WI38 (cell line): ENCODE results near the gene MAGI1.
A peak's percentile ranks its signal among the peaks of the same experiment; 100 is the strongest.
"Not testable (repeated sequence)": the region's sequence is repeated elsewhere in the genome, so short reads cannot be mapped to it uniquely, and the experiment has no call there.

Source experiments
- H3K4me3 ChIP-seq: 2 replicates; pipeline ENCODE4 v1.5.1; 2011; ENCODE audit warnings: low read depth, mild to moderate bottlenecking, control low read depth, low read length
- TF ChIP-seq, protein P1 (sequence below): IDR thresholded peaks from 2 replicates; pipeline ENCODE4 v1.5.1; 2012; ENCODE audit warnings: low read depth, mild to moderate bottlenecking, control low read depth, low read length

MAGI1 gene

DNA sequence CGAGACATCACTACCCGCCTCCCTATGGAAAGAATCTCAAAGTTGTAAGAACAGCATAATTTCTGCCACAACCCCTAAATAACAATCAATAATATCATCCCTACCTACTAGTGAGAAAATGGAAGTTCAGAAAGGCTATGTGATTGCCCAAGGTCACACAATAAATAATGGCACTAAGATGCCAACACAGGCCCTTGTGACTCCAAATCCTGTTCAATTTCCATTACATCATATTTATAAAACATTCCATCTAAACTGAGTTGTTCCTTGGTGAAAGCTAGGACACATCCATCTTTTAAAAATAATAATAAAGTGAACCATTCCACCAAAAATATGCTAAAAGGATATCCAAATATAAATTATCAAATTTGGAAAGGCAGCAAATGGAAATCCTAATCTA, 144.6 kb downstream of the MAGI1 start:
- TF ChIP-seq, protein P1, sequence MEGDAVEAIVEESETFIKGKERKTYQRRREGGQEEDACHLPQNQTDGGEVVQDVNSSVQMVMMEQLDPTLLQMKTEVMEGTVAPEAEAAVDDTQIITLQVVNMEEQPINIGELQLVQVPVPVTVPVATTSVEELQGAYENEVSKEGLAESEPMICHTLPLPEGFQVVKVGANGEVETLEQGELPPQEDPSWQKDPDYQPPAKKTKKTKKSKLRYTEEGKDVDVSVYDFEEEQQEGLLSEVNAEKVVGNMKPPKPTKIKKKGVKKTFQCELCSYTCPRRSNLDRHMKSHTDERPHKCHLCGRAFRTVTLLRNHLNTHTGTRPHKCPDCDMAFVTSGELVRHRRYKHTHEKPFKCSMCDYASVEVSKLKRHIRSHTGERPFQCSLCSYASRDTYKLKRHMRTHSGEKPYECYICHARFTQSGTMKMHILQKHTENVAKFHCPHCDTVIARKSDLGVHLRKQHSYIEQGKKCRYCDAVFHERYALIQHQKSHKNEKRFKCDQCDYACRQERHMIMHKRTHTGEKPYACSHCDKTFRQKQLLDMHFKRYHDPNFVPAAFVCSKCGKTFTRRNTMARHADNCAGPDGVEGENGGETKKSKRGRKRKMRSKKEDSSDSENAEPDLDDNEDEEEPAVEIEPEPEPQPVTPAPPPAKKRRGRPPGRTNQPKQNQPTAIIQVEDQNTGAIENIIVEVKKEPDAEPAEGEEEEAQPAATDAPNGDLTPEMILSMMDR: no peak
- H3K4me3 ChIP-seq: no peak overlapping the region

DNA sequence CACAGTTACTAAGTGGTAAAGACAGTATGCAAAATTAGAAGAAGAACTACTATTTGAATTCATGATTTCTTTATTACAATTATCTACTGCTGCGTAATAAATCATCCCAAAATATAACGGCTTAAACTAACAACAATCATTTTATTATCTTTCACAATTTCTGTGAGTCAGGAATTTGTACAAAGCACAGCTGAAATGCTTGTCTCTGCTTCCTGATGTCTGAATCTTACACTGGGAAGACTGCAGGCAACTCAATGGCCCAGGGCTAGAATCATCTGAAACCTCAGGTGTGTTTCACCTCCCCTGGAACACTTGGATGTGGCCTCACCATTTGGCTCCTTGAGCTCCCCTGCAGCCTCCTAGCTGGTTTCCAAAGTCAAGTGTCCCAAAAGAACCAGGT, 145.1 kb downstream of the MAGI1 start:
- TF ChIP-seq, protein P1: no peak
- no peak overlapping the region for H3K4me3 ChIP-seq

DNA sequence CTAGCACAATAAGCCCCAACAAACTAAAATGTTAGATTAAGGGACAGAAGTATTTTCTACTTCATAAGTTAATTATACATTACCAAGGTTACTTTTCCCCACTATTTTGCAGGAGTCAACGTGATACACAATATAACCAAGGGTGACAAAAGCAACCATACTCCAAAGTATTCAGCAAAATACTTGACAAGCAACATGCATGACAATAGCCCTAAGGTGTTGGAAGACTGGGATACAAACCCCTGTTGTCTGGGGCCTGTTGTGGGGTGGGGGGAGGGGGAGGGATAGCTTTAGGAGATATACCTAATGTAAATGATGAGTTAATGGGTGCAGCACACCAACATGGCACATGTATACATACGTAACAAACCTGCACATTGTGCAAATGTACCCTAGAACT, 147.2 kb downstream of the MAGI1 start:
- H3K4me3 ChIP-seq: not testable (repeated sequence)

DNA sequence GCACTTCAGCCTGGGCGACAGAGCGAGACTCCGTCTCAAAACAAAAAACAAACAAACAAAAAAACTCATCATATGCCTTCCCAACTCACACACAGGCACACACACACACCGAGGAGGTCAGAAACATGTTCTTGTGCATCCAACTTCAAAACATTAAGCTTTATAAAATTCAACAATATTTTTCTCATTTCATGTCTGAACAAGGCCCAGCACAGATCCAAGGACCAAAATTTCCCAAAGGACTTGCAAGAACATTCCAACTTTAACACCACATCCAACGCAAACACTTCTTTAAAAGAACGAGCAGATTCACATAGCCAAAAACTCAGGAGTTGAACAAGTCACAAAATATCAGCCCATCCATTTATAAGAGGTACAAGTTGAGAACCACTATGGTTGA, 148.4 kb downstream of the MAGI1 start:
- TF ChIP-seq, protein P1: no peak
- no peak overlapping the region for H3K4me3 ChIP-seq

DNA sequence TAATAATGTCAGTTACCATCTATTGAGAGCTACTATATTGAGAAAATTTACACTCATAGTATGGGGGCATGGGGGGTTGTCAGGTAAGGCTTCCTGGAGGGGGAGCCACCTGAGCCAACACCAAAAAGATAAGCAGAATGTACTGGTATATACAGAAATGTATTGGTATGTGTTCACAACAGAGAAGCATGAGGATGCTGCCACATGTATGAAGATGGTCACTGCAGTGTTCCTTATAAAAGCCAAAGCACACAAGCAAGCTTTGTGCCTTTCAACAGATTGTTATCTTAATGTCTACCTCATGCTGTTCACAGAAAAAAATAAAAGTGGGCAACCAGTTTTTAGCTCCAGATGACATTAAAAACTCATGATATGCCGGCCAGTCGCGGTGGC, 149.0 kb downstream of the MAGI1 start:
- TF ChIP-seq, protein P1: no peak
- no peak overlapping the region for H3K4me3 ChIP-seq

DNA sequence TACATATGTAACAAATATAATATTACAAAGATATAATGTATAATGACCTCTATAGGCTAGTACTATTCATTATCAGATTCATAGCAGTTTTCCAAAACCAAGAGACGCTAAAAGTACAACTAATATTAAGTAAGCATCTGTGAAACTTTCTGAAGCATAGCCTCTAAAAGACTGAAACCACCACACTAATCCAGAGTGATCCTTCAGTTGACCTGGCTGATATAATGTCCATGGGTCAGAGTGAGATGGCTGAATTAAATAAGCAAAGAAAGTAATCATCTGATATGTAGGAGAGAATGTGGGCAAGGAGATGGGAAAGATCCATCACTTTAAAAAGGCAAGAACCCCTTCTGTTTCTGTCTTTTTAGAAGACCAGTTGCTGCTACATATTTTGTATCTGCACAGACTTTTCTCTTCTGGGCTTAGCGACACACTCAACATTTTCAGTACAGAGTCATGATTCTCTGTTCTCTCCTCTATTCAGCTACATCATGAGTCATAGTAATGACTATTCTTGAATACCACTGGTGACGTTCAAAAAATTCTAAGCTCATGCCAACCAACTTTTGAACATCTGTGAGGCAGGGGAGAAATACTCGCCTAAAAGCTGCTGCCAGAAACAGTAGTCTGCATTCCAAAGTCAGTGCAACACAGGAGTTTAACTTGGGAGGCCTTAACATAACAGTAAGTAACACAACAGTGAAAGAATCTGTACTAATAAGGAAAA, 149.6 kb downstream of the MAGI1 start:
- TF ChIP-seq, protein P1: no peak
- H3K4me3 ChIP-seq: peak overlapping the region; percentile 11; the same call in 1 of the 2 replicates

DNA sequence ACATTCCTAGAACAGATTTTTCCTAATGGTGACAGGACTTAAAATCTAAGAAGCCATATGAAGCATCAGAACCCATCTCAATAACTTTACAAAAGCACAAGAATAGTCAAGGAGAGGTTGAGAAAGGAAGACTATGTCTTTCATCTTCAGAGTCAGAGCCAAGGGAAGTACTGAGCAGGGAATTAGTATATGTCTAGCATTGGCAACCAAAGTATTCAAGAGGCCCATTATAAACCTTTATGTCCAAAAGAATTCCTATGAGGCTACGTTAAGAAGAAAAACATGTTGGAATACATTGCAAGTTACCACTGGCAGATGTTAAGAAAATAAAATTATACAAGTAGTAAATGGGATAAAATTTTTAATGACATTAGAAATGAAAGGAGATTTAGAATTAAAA, 150.5 kb downstream of the MAGI1 start:
- TF ChIP-seq, protein P1: no peak
- H3K4me3 ChIP-seq: no peak overlapping the region

DNA sequence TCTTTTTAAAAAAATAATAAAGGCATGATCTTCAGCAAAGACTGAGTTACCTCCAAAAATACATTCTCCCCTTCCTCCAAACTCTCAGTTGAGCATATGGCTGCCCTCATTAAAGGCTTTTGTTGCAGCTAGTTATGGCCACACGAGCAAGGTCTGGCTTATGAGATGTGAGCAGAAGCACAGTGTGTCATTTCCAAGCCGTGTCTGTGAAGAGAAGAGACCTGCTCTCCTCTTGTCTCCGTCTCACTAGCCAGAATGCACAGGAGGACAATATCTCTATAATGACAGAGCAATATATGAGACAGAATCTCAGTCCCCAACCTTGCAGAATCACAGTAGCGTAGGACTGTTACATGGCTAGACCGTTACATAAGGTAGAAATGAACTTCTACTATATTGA, 152.3 kb downstream of the MAGI1 start:
- no peak overlapping the region for H3K4me3 ChIP-seq
- TF ChIP-seq, protein P1: no peak
